OCI-M1 (cell line): Measurements from ENCODE around the gene CUX1.
"Not testable (repeated sequence)": the region's sequence is repeated elsewhere in the genome, so short reads cannot be mapped to it uniquely, and the experiment has no call there.

Source experiments
- DNase-seq: peaks from one replicate; lab custom pipeline; 2025; lab: John Stamatoyannopoulos, UW

Gene CUX1

GRCh38 chr7:102216573-102217314 is 399.3 kb downstream of the CUX1 start:
- no peak for DNase-seq

- DNase-seq = no peak
Observed at GRCh38 chr7:102220229-102220850, 402.9 kb downstream of the CUX1 start.

- DNase-seq = no peak
Observed at GRCh38 chr7:102220960-102221800, 403.8 kb downstream of the CUX1 start.

DNA sequence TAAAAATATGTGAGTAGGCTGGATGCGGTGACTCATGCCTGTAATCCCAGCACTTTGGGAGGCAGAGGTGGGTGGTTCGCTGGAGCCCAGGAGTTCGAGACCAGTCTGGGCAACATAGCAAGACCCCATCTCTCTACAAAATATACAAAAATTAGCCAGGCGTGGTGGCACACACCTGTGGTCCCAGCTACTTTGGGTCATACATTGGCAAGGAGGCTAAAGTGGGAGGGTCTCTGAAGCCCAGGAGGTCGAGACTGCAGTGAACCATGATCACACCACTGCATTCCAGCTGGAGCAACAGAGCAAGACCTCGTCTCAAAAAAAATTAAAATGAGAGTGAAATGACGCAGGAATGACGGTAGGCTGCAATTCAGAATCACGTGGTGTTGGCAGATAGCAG is 404.5 kb downstream of the CUX1 start:
- no peak for DNase-seq

DNA sequence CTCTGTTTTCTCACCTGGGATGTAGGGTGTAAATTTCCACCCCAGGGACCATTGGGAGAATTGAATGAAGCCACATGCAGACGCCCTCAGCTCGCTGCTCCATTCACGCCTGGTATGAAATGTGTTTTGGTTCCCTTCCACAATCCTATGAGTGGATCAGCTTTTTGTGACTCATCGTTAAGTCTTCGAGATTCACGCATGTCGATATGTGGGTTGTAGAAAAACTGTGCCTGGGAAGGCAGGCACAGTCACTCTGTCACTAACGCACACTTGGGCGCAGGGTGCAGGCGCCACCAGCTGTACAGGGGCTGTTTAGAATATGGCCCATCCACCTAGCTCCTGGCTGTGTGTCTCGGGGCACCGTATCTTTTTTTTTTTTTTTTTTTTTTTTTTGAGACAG is 405.0 kb downstream of the CUX1 start:
- no peak for DNase-seq

GRCh38 chr7:102223184-102223583 is 405.8 kb downstream of the CUX1 start:
- DNase-seq = no peak

- DNase-seq = no peak
Observed at GRCh38 chr7:102225025-102225424, 407.6 kb downstream of the CUX1 start.

DNA sequence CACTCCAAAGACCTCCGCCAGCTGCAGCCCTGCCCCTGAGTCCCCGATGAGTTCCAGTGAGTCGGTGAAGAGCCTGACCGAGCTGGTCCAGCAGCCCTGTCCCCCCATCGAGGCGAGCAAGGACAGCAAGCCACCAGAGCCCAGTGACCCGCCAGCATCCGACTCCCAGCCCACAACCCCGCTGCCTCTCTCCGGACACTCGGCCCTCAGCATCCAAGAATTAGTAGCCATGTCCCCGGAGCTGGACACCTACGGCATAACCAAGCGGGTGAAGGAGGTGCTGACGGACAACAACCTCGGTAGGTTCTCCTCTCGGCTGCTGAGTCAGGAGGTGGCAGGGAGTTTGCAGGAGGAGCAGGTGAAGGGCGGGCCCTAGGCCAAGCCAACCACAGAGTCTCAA is 409.9 kb downstream of the CUX1 start:
- no peak for DNase-seq

GRCh38 chr7:102228935-102229334 is 411.5 kb downstream of the CUX1 start:
- DNase-seq = no peak

DNA sequence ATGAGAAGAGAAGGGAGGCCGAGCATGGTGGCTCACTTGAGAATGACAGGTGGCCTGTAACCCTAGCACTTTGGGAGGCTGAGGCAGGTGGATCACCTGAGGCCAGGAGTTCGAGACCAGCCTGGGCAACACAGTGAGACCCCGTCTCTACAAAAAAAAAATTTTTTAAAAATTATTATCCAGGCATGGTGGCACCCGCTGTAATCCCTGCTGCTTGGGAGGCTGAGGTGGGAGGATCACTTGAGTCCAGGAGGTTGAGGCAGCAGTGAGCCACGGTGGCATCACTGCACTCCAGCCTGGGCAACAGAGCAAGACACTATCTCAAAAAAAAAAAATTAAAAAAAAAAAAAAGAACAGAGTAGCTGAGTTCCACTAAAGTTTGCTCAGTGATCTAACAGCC is 412.7 kb downstream of the CUX1 start:
- DNase-seq = not testable (repeated sequence)

GRCh38 chr7:102230593-102230992 is 413.2 kb downstream of the CUX1 start:
- no peak for DNase-seq

GRCh38 chr7:102232611-102233286 is 415.3 kb downstream of the CUX1 start:
- DNase-seq = no peak

- DNase-seq = no peak
Observed at GRCh38 chr7:102234131-102234530, 416.7 kb downstream of the CUX1 start.

DNA sequence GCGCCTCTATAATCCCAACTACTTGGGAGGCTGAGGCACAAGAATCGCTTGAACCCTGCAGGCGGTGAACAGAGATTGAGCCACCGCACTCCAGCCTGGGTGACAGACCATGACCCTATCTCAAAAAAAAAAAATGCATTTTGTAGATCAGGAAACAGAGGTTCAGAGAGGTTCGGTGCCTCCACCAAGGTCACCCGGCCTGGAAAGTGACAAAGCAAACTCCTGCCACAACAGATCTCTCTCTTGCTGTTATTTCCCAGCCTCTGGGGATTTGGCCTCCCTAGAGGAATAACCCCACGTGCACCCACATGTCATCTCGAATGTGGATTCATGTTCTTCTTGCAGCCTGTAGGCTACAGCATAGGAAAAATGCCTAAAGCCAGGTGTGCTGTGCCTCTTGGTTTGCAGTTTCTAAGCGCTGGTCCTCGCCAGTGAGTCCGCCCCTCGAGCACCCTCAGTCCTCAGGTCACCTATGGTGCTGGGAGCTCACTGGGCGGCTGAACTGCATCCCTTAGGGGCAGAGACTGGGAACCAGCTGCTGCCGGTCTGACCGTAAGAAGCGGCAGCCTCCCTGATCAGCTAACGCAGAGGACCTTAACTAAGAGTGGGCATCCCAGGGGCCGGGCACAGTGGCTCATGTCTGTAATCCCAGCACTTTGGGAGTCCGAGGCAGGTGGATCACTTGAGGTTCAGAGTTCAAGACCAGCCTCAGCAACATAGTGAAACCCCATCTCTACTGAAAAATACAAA is 417.6 kb downstream of the CUX1 start:
- no peak for DNase-seq

GRCh38 chr7:102236102-102236501 is 418.7 kb downstream of the CUX1 start:
- DNase-seq = no peak

DNA sequence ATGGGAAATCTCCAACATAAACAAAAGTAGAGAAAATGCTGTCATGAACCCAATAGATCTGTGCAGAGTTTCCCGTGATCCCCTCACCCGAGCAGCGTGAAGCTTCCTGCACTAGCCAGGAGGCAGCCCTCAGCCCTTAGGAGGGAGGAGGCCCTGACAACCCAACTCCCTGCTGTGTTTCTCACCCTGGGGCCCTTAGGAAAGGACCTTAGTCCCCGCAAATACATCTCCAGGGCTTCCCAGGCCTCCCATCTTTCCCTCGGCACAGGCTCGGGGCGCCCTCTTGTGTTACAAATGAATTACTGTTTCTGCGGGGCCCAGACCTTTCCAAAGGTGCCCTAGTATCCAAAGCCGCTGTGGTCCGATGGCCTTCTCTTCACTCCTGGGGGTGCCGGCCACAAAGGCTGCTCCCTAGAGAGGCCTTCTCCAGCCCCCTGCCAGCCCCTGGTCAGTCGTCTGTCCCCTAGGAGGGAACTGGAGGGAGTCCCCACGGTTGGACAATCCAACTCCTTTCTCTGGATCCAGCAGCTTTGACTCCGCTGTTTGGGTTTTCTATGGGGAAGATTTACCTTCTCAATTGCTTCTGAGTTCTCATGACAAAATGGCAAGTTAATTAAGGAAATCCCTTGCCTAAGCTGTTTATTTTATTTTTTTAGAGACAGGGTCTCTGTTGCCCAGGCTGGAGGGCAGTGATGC is 419.3 kb downstream of the CUX1 start:
- DNase-seq = peak; percentile 61

- no peak for DNase-seq
Observed at GRCh38 chr7:102239206-102239820, 421.9 kb downstream of the CUX1 start.

DNA sequence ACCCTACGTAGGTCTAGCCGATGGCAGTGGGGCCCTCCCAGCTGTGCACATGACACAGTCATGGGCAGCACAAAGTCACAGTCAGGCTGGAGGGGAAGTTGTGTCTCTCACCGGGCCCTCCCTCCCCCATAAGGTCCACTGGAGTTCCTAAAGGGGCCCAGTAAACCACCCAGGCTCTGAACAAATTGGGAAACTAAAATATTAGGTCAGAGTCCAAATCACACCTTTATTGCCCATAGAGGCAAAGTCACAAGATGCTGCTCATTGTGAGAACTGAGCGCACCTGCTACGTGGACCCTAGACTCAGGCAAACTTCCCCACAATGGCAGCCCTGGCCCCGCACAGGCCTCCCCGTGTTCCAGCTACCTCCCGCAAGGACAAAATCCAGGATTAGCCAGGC is 424.0 kb downstream of the CUX1 start:
- DNase-seq = no peak

- DNase-seq = no peak
Observed at GRCh38 chr7:102244601-102245000, 427.2 kb downstream of the CUX1 start.

DNA sequence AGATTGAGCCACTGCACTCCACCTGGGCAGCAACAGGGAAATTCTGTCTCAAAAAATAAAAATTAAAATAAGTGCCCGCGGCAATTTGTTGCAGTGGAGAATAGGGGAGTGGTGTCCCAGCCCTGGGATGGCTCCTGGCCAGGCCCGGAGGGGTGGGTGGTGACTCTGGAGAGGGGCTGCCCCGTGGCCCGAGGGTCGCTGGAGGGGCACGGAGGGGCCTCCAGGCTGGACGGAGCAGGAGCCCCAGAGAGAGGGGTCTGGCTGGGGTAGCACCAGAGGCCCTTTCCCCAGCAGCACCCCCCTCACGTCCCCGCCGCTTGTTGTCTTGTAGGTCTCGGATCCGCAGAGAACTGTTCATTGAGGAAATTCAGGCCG is 430.6 kb downstream of the CUX1 start:
- no peak for DNase-seq
